ENCODE results near the gene RMC1.
"Not testable (repeated sequence)": the region's sequence is repeated elsewhere in the genome, so short reads cannot be mapped to it uniquely, and the experiment has no call there.

DNA sequence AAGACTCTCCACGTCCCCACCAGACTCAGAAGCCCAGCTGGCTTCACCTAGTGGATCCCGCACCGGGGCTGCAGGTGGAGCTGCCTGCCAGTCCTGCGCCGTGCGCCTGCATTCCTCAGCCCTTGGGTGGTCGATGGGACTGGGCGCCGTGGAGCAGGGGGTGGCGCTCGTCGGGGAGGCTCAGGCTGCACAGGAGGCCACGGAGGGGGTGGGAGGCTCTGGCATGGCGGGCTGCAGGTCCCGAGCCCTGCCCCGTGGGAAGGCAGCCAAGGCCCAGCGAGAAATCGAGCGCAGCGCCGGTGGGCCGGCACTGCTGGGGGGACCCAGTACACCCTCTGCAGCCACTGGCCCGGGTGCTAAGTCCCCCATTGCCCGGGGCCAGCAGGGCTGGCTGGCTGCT is 74.2 kb downstream of the RMC1 start:
- TF ChIP-seq EZH2 (IDR thresholded peaks at IDR 0.05) = not testable (repeated sequence)
- TF ChIP-seq, protein P1, sequence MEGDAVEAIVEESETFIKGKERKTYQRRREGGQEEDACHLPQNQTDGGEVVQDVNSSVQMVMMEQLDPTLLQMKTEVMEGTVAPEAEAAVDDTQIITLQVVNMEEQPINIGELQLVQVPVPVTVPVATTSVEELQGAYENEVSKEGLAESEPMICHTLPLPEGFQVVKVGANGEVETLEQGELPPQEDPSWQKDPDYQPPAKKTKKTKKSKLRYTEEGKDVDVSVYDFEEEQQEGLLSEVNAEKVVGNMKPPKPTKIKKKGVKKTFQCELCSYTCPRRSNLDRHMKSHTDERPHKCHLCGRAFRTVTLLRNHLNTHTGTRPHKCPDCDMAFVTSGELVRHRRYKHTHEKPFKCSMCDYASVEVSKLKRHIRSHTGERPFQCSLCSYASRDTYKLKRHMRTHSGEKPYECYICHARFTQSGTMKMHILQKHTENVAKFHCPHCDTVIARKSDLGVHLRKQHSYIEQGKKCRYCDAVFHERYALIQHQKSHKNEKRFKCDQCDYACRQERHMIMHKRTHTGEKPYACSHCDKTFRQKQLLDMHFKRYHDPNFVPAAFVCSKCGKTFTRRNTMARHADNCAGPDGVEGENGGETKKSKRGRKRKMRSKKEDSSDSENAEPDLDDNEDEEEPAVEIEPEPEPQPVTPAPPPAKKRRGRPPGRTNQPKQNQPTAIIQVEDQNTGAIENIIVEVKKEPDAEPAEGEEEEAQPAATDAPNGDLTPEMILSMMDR (IDR thresholded peaks at IDR 0.05) = not testable (repeated sequence)
